Measurements from ENCODE around the gene CCER1. TPM values are rescaled to one million over a fixed set of nuclear protein-coding genes. Genes with fewer than 3 reads are reported as not detected.

The CCER1 gene
- total RNA-seq, 1 experiment from 2014 or later: not detected

GRCh38 chr12:90936230-90937005 lies 18.6 kb downstream of the CCER1 start:
- H3K27ac ChIP-seq (ENCODE audit: low read length): no peak overlapping the region
- no peak for DNase-seq (ENCODE audit: low read depth, low spot score)
- ATAC-seq: no peak
- no peak overlapping the region for H3K4me3 ChIP-seq (ENCODE audit: low read depth in 2 of 2, low read length in 2 of 2)
- H3K4me1 ChIP-seq (ENCODE audit: control insufficient read depth, insufficient read depth, low read length): no peaks in the 10 kb centered on the region
- in situ Hi-C loops (cut with HindIII; ENCODE audit: low pct_unique_long_range_greater_than_20kb, low sequenced_read_pairs) (no loop called here), intact Hi-C loops (cut with micrococcal nuclease; ENCODE audit: unreplicated experiment) (no loop called here)
- ChIA-PET CTCF (no interaction called here), POLR2A (no interaction called here)
- no peaks in the 10 kb centered on the region for H3K36me3 ChIP-seq (ENCODE audit: control insufficient read depth, insufficient read depth, low read length)
- TF ChIP-seq REST (IDR thresholded peaks at IDR 0.05; ENCODE audit: insufficient read depth in 1 of 2, low read depth in 2 of 2, low read length in 1 of 2): no peak
- TF ChIP-seq CTCF (IDR thresholded peaks at IDR 0.05): no peak
- TF ChIP-seq TCF7L2 (IDR thresholded peaks at IDR 0.05; ENCODE audit: low read depth, low read length): no peak
- H3K9me3 ChIP-seq (ENCODE audit: control insufficient read depth, insufficient read depth, low read depth, low read length): no peaks in the 10 kb centered on the region
- no TSS peak for BruUV-seq (replicated peaks)
- no peaks in the 10 kb centered on the region for H3K27me3 ChIP-seq (ENCODE audit: control insufficient read depth, insufficient read depth, low read length)

GRCh38 chr12:90925562-90925961 lies 29.4 kb downstream of the CCER1 start:
- POLR2A ChIA-PET: no interaction called here
- in situ Hi-C loops (cut with HindIII; ENCODE audit: low pct_unique_long_range_greater_than_20kb, low sequenced_read_pairs): no loop called here

More at GRCh38 chr12:90925562-90925961, 29.4 kb downstream of the CCER1 start:
- BruUV-seq (replicated peaks): no TSS peak
- intact Hi-C loops (cut with micrococcal nuclease; ENCODE audit: unreplicated experiment): no loop called here
- DNase-seq (ENCODE audit: low read depth, low spot score) (no peak), ATAC-seq (no peak)
- Histone ChIP-seq H3K4me1 (ENCODE audit: control insufficient read depth, insufficient read depth, low read length) (no peaks in the 10 kb centered on the region), H3K9me3 (ENCODE audit: control insufficient read depth, insufficient read depth, low read depth, low read length) (no peaks in the 10 kb centered on the region; the same call in 1 of the 2 replicates), H3K4me3 (ENCODE audit: low read depth in 2 of 2, low read length in 2 of 2) (no peak overlapping the region), H3K27me3 (ENCODE audit: control insufficient read depth, insufficient read depth, low read length) (no peaks in the 10 kb centered on the region), H3K27ac (ENCODE audit: low read length) (no peak overlapping the region), H3K36me3 (ENCODE audit: control insufficient read depth, insufficient read depth, low read length) (no peaks in the 10 kb centered on the region)
- CTCF ChIA-PET: no interaction called here
- TF ChIP-seq POLR2AphosphoS5 (IDR thresholded peaks at IDR 0.05; ENCODE audit: low read depth, low read length): no peak
- TF ChIP-seq REST (IDR thresholded peaks at IDR 0.05; ENCODE audit: insufficient read depth in 1 of 2, low read depth in 2 of 2, low read length in 1 of 2): no peak
- no peak for TF ChIP-seq CTCF (IDR thresholded peaks at IDR 0.05)
- TF ChIP-seq SIN3A (IDR thresholded peaks at IDR 0.05; ENCODE audit: borderline replicate concordance, insufficient read depth, low read depth, low read length): no peak
- no peak for TF ChIP-seq TCF7L2 (IDR thresholded peaks at IDR 0.05; ENCODE audit: low read depth, low read length)

Data from Panc1 (cell line).